Loucy (cell line): Measurements from ENCODE around the gene B3GNT4.

Experiments used
- EZH2phosphoT487 ChIP-seq: fragments of 200-600 bp; IDR thresholded peaks from 2 replicates; pipeline ENCODE4 v1.6.1; 2018; ENCODE audit warnings: antibody characterized with exemption, mild to moderate bottlenecking, moderate library complexity, borderline replicate concordance
- TF ChIP-seq, protein P1 (sequence below): fragments of 200-600 bp; sonication (generic); conservative IDR thresholded peaks from 2 replicates; pipeline ENCODE4 v1.5.1; 2014; ENCODE audit warnings: mild to moderate bottlenecking, antibody characterized with exemption, low read length

DNA sequence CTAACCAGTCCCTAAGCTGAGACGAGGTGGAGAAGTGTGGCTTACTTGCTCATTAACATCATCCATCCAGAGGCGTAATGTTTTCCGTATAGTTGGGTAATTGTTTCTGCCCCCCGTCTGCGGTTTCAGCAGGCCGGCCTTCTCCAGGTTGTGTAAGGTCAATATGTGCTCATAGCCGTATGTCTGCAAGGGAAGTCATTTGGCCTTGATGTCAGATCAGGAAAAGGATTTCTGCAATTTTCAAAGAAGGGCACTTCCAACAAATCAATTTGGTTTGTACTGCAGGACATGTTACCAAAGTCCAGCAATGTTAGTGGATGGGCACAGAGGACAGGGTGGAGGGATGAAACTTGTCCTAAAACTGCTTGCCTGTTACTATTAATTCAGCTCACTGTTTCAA lies 32.2 kb downstream of the B3GNT4 start:
- TF ChIP-seq, protein P1, sequence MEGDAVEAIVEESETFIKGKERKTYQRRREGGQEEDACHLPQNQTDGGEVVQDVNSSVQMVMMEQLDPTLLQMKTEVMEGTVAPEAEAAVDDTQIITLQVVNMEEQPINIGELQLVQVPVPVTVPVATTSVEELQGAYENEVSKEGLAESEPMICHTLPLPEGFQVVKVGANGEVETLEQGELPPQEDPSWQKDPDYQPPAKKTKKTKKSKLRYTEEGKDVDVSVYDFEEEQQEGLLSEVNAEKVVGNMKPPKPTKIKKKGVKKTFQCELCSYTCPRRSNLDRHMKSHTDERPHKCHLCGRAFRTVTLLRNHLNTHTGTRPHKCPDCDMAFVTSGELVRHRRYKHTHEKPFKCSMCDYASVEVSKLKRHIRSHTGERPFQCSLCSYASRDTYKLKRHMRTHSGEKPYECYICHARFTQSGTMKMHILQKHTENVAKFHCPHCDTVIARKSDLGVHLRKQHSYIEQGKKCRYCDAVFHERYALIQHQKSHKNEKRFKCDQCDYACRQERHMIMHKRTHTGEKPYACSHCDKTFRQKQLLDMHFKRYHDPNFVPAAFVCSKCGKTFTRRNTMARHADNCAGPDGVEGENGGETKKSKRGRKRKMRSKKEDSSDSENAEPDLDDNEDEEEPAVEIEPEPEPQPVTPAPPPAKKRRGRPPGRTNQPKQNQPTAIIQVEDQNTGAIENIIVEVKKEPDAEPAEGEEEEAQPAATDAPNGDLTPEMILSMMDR = no peak
- no peak for TF ChIP-seq EZH2phosphoT487
